CD4-positive, CD25-positive, alpha-beta regulatory T cell (primary cell): ENCODE data around the gene CAMSAP1. TPM values are rescaled to one million over a fixed set of nuclear protein-coding genes. Genes with fewer than 3 reads are reported as not detected.
"Not testable (repeated sequence)": the region's sequence is repeated elsewhere in the genome, so short reads cannot be mapped to it uniquely, and the experiment has no call there.

Source experiments
- ATAC-seq, 2 donors: fragments of 150-1000 bp; cut with Tn5 transposase; one replicate each; pipeline ENCODE4 v1.10.0; 2021; ENCODE audit warnings: low read depth in 2 of 2, moderate number of reproducible peaks in 2 of 2, moderate library complexity in 1 of 2
- DNase-seq, 3 donors: peaks; one replicate each; pipeline versions ENCODE4 v3.0.0 to v3.0.0-alpha.2; 2012 to 2022; ENCODE audit warnings: mixed read lengths in 1 of 3
- H3K27ac ChIP-seq: one replicate; pipeline ENCODE4 v1.7.0; 2013; ENCODE audit warnings: mild to moderate bottlenecking, low read length; ENCODE audit not compliant: insufficient read depth, poor library complexity, severe bottlenecking
- H3K27me3 ChIP-seq: one replicate; pipeline ENCODE4 v1.7.0; 2013; ENCODE audit warnings: low read length; ENCODE audit not compliant: control insufficient read depth, insufficient read depth
- H3K36me3 ChIP-seq: one replicate; pipeline ENCODE4 v1.7.0; 2013; ENCODE audit warnings: mild to moderate bottlenecking, low read length, moderate library complexity; ENCODE audit not compliant: control insufficient read depth, insufficient read depth
- H3K4me1 ChIP-seq: 2 replicates; pipeline ENCODE4 v1.7.0; 2013; ENCODE audit warnings: mild to moderate bottlenecking, low read length; ENCODE audit not compliant: insufficient read depth, control insufficient read depth, poor library complexity, severe bottlenecking
- H3K4me3 ChIP-seq: one replicate; pipeline ENCODE4 v1.7.0; 2013; ENCODE audit warnings: low read depth, mild to moderate bottlenecking, low read length, moderate library complexity
- H3K9me3 ChIP-seq, 2 experiments: 1 replicate in 1 of 2; 2 replicates in 1 of 2; pipeline ENCODE4 v1.7.0; 2013; ENCODE audit warnings: low read length in 2 of 2, mild to moderate bottlenecking in 1 of 2, moderate library complexity in 1 of 2; ENCODE audit not compliant: control insufficient read depth in 2 of 2
- H3K27ac Mint-ChIP-seq, 3 donors: one replicate each; pipeline ENCODE4 v1.8.0; 2020 to 2022; ENCODE audit warnings: mild to moderate bottlenecking in 3 of 3, mixed read lengths in 3 of 3, moderate library complexity in 2 of 3
- H3K27me3 Mint-ChIP-seq: one replicate; pipeline ENCODE4 v1.8.0; 2022; ENCODE audit warnings: mild to moderate bottlenecking, mixed read lengths
- H3K36me3 Mint-ChIP-seq: one replicate; pipeline ENCODE4 v1.8.0; 2020; ENCODE audit warnings: mixed read lengths
- H3K4me1 Mint-ChIP-seq, 4 donors: one replicate each; pipeline ENCODE4 v1.8.0; 2020 to 2022; ENCODE audit warnings: mixed read lengths in 4 of 4, mild to moderate bottlenecking in 1 of 4
- H3K4me3 Mint-ChIP-seq, 4 donors: one replicate each; pipeline ENCODE4 v1.8.0; 2020 to 2022; ENCODE audit warnings: mild to moderate bottlenecking in 4 of 4, mixed read lengths in 4 of 4, moderate library complexity in 3 of 4
- H3K9me3 Mint-ChIP-seq, 7 donors: one replicate each; pipeline ENCODE4 v1.8.0; 2020 to 2022; ENCODE audit warnings: mixed read lengths in 7 of 7, mild to moderate bottlenecking in 3 of 7, moderate library complexity in 2 of 7
- polyA plus RNA-seq, 4 donors: library from polyadenylated mRNA; unstranded; fragments of 300-500 nt; fragmentation: Illumina TruSeq; gene quantifications; one replicate each; pipeline ENCODE4 v1.2.3, GENCODE V29; 2021
- total RNA-seq: library from RNA; stranded (reverse); gene quantifications from one replicate; pipeline ENCODE4 v1.2.3, GENCODE V29; 2022

The CAMSAP1 gene
- total and polyA plus RNA-seq, 5 donors from 2014 or later, result 0.67 to 31.6 (median 2.0) TPM

- DNase-seq, result no peak
- no peak overlapping the region for H3K4me3 Mint-ChIP-seq
- H3K36me3 ChIP-seq, result peaks cover 53% of the 10 kb centered on the region
Measured at GRCh38 chr9:135944444-135945252, 37.3 kb upstream of the CAMSAP1 start.

DNA sequence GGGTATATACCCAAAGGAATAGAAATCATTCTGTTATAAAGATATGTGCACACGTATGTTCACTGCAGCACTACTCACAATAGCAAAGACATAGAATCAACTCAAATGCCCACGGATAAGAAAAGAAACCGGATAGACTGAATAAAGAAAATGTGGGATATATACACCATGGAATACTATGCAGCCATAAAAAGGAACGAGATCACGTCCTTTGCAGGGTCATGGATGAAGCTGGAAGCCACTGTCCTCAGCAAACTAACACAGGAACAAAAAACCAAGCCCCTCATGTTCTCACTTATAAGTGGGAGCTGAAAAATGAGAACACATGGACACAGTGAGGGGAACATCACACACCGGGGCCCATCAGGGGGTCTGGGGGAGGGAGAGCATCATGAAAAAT, 36.3 kb upstream of the CAMSAP1 start:
- H3K4me3 Mint-ChIP-seq, result not testable (repeated sequence)

More at GRCh38 chr9:135944444-135945252, 37.3 kb upstream of the CAMSAP1 start:
- no peak overlapping the region for H3K27ac ChIP-seq
- H3K4me3 ChIP-seq, result no peak overlapping the region
- H3K4me1 ChIP-seq, result no peaks in the 10 kb centered on the region
- H3K27me3 Mint-ChIP-seq, result no peaks in the 10 kb centered on the region
- no peaks in the 10 kb centered on the region for H3K9me3 Mint-ChIP-seq
- peaks cover 0 to 7% (median 3%) of the 10 kb centered on the region in 4 donors for H3K4me1 Mint-ChIP-seq
- no peak for ATAC-seq
- H3K27me3 ChIP-seq, result no peaks in the 10 kb centered on the region
- H3K36me3 Mint-ChIP-seq, result peaks cover 46% of the 10 kb centered on the region
- H3K9me3 ChIP-seq, result no peaks in the 10 kb centered on the region
- peak overlapping the region in 1 of 3 donors; percentile 38 for H3K27ac Mint-ChIP-seq

GRCh38 chr9:135941288-135941995, 34.1 kb upstream of the CAMSAP1 start:
- no peaks in the 10 kb centered on the region for H3K27me3 Mint-ChIP-seq
- Histone ChIP-seq H3K9me3 (no peaks in the 10 kb centered on the region), H3K4me1 (no peaks in the 10 kb centered on the region), H3K36me3 (peaks cover 49% of the 10 kb centered on the region), H3K27ac (no peak overlapping the region), H3K4me3 (no peak overlapping the region), H3K27me3 (no peaks in the 10 kb centered on the region)
- peaks cover 43% of the 10 kb centered on the region for H3K36me3 Mint-ChIP-seq
- peak overlapping the region in 1 of 3 donors; percentile 32 for H3K27ac Mint-ChIP-seq
- ATAC-seq (no peak), DNase-seq (no peak)
- peaks cover 0 to 3% (median 0%) of the 10 kb centered on the region in 7 donors for H3K9me3 Mint-ChIP-seq
- H3K4me1 Mint-ChIP-seq, result peaks cover 0 to 6% (median 3%) of the 10 kb centered on the region in 4 donors
- no peak overlapping the region for H3K4me3 Mint-ChIP-seq

More for the DNA sequence above, 36.3 kb upstream of the CAMSAP1 start:
- not testable (repeated sequence) for H3K27me3 ChIP-seq, H3K4me1 Mint-ChIP-seq, H3K27ac Mint-ChIP-seq, H3K27me3 Mint-ChIP-seq, H3K9me3 Mint-ChIP-seq, H3K9me3 ChIP-seq, H3K4me3 ChIP-seq, H3K27ac ChIP-seq, ATAC-seq, H3K4me1 ChIP-seq, DNase-seq
- H3K36me3 Mint-ChIP-seq, result peaks cover 44% of the 10 kb centered on the region
- peaks cover 50% of the 10 kb centered on the region for H3K36me3 ChIP-seq

DNA sequence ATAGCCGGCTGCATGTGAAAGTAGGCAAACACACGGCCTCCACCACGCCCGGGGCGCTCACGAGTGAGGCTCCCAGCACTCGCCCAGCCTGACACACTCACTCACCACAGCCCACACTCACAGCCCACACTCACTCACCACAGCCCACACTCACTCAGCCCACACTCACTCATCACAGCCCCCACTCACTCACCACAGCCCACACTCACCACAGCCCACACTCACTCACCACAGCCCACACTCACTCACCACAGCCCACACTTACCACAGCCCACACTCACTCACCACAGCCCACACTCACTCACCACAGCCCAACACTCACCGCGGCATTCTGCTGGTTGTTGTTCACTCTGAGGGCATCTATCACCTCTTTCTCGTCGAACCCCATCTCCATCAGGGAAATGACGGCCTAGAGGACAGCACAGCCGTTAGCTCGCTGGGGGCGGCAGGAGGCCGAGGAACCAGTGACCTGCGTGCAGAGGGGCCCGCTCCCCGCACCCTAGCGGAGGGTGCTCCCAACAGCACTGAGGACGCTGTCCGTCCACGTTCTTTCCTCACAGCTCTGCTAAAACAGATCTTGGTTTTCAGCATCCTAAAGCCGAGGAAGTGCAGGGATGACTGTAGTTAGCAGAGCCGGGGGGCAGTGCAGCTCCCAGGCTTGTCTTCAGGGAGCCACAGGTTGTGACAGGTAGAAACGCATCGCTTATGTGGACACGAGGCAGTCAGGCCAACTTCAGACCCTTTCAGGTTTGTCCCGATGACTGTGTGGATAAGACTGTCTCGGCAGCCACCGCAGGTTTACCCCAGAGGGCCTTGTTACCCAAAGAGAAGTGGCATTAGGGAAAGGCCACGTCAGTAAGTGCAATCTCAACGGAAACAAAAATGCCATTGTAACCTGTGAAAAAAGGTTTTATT, 32.3 kb upstream of the CAMSAP1 start:
- H3K4me3 Mint-ChIP-seq, result no peak overlapping the region
- H3K27me3 Mint-ChIP-seq, result no peaks in the 10 kb centered on the region
- Histone ChIP-seq H3K9me3 (no peaks in the 10 kb centered on the region), H3K4me1 (no peaks in the 10 kb centered on the region), H3K27me3 (no peaks in the 10 kb centered on the region), H3K4me3 (no peak overlapping the region), H3K36me3 (peaks cover 46% of the 10 kb centered on the region), H3K27ac (peak overlapping the region; percentile 33)
- ATAC-seq (peak; percentile 39 to 43), DNase-seq (peak; percentile 12 to 37 (median 19))
- peaks cover 0 to 6% (median 3%) of the 10 kb centered on the region in 4 donors for H3K4me1 Mint-ChIP-seq
- H3K27ac Mint-ChIP-seq, result peak overlapping the region in 1 of 3 donors; percentile 86
- H3K9me3 Mint-ChIP-seq, result peaks cover 0 to 3% (median 0%) of the 10 kb centered on the region in 7 donors
- peaks cover 36% of the 10 kb centered on the region for H3K36me3 Mint-ChIP-seq

DNA sequence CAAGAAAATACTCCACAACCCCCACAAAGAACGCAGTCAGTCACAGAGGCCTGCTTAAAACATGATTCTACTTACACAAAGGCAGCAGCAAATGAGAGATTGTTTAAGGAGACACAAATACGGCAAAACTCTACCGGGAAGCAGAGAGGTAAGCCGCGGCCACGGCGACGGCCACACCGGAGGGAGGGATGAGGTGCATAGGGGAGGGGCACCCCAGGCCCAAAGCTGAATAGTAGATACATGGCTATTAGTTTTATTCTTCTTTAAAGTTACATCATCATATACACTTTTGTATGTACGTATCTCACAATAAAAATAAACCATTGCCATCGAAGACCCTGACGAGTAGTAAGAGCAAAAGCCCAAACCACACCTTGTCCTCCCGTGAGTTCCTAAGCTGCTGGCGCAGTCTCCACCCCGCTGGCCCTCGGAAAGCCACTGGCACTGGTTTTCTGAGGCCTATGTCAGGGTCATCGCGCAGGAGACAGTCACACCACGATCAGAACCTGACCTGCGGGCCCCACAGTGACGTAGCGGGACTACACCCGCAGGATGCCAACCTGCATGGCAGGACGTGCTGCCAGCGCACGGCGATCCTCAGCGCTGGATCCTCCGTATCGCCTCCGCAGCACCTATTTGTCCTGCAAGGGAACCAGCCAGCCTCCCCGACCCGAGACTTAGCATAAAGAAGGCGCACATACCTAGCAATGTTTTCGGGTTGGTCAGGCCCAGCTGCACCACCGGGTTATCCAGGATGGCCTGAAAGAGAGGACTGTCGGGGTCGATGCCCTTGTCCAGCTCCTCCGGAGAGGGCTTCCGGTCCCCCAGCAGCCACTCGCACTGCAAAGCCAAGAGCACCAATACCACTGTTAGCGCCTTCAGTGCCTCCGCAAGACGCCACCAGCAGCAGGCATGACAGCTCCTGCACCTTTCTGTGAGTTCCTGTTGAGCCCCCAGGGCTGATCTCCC, 30.5 kb upstream of the CAMSAP1 start:
- no peak overlapping the region for H3K27ac Mint-ChIP-seq
- no peaks in the 10 kb centered on the region for H3K27me3 ChIP-seq
- peaks cover 0 to 3% (median 0%) of the 10 kb centered on the region in 7 donors for H3K9me3 Mint-ChIP-seq
- DNase-seq, result no peak
- H3K9me3 ChIP-seq, result no peaks in the 10 kb centered on the region
- no peaks in the 10 kb centered on the region for H3K27me3 Mint-ChIP-seq
- peaks cover 47% of the 10 kb centered on the region for H3K36me3 ChIP-seq
- H3K27ac ChIP-seq, result no peak overlapping the region
- peaks cover 0 to 6% (median 1%) of the 10 kb centered on the region in 4 donors for H3K4me1 Mint-ChIP-seq
- no peak overlapping the region for H3K4me3 ChIP-seq
- H3K4me3 Mint-ChIP-seq, result no peak overlapping the region
- no peak for ATAC-seq
- H3K4me1 ChIP-seq, result no peaks in the 10 kb centered on the region
- H3K36me3 Mint-ChIP-seq, result peaks cover 30% of the 10 kb centered on the region

DNA sequence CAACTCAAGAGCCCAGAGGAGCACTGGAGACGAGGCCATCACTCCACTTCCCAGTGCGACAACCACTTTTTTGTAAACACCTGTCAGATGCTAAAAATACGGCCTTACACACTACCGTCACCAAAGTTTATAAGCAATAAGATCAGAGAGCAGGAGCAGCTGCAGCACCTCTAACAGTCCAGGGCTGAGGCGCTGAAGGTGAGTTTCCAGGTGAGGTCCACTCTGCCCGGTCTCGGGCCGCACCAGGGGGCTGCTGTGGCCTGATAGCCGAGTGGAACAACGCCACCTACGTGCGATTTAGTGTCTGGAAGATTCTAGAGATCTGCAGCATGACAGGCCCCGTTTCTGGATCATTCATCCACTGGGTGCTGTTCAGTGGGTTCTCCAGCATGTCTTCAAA, 25.8 kb upstream of the CAMSAP1 start:
- H3K9me3 Mint-ChIP-seq, result no peaks in the 10 kb centered on the region
- peaks cover 0 to 2% (median 0%) of the 10 kb centered on the region in 4 donors for H3K4me1 Mint-ChIP-seq
- no peak overlapping the region for H3K27ac Mint-ChIP-seq
- Histone ChIP-seq H3K36me3 (peaks cover 44% of the 10 kb centered on the region), H3K4me1 (no peaks in the 10 kb centered on the region), H3K27me3 (no peaks in the 10 kb centered on the region), H3K27ac (no peak overlapping the region), H3K9me3 (no peaks in the 10 kb centered on the region), H3K4me3 (no peak overlapping the region)
- no peaks in the 10 kb centered on the region for H3K27me3 Mint-ChIP-seq
- peaks cover 23% of the 10 kb centered on the region for H3K36me3 Mint-ChIP-seq
- ATAC-seq (peak in 1 of 2 donors; percentile 31), DNase-seq (no peak)
- no peak overlapping the region for H3K4me3 Mint-ChIP-seq
